ENCODE data around the gene CHN2. TPM values are rescaled to one million over a fixed set of nuclear protein-coding genes. Genes with fewer than 3 reads are reported as not detected.

CHN2 gene
- total RNA-seq, 1 experiment from 2014 or later = not detected

DNA sequence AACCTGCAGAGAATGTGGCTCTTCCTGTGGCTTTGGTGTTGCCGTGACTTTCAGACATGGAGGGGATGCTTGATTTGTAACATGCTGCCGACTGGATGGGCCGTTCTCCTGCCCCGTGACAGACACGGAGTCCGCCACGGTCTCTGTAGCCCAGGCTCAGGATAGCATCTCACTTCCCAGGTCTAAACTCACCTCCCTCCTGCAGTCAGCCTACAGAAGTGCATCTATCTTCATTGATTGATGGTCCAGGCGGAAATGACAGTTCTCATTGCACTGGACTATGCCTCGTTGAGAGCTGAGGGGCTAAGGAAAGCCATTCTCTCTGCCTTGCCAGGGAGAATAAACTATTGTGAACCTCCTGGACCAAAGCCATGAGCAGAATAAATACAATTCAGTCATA, 77.5 kb downstream of the CHN2 start:
- no peak for DNase-seq (ENCODE audit: low read depth)
- in situ Hi-C loops (cut with HindIII; ENCODE audit: low pct_unique_long_range_greater_than_20kb, low sequenced_read_pairs) = no loop called here

DNA sequence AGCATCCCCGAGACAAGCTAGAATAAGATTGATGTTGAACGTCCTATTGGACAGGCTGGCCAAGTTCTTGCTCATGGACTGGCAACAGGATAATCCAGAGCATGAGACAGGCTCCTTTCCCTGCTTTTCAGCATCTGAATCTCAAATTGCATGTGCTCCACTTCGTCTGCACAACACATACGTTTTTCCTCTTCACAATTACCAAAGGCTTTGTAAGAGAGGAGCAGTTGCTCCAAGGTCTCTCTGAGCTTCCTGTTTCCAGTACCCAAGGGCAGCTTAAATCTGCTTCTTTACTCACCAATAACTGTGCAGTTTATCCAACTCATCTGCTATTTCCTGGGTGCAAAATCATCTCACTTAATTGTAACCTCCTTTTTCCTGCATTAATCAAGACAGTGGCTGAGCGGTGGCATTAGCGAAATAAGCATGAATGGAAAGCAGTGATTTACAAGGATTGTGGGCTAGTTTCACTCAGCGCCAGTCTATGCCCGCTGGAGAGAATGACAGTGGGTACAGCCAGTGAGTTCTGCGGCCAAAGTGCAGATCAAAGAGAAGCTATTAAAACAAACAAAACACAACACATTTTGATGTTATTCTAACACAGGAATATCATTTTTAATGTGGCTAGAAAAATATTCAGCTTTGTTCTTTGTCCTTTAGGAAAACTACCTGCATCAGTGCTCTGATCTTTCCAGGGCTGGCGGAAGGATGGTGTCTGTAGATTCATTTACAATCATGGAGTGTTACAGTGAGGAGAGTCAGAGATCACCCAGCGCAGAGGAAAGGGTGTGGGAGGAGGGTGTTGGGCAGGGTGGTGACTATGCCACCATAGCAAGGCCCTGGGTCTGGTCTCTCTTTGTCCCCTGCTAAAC, 79.8 kb downstream of the CHN2 start:
- in situ Hi-C loops (cut with HindIII; ENCODE audit: low pct_unique_long_range_greater_than_20kb, low sequenced_read_pairs) = no loop called here
- DNase-seq (ENCODE audit: low read depth) = no peak

DNA sequence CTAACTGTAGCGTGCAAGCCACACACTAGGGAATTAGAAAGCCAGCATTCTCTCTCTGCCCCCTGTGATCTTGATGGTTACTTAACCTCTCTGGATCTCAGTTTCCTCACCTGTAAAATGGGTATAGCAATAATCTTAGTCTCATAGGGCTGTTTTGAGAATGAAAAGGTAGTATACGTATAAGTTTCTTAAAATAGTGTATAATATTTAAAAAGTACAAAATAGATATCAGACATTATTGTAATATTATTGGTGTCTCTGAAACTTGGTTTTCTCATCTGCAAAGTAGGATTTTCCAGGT, 80.4 kb downstream of the CHN2 start:
- in situ Hi-C loops (cut with HindIII; ENCODE audit: low pct_unique_long_range_greater_than_20kb, low sequenced_read_pairs) = no loop called here

DNA sequence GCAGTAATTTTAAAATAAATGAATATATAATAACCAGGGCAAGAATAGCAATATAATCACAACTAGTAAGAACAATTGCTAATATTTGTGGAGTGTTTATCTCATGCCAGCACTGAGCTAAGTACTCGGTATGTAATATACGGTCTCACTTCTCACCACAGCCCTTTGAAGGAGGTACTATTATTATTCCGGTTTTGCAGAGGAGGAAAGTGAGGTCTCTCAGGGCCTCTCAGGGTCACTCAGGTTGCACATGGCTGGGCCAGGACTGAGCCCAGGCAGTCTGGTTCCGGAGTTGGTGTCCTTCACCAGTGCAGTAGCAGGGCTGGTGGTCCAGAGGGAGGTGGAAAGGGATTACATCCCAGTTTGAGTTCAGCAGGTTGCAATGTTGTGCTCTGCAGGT, 80.9 kb downstream of the CHN2 start:
- in situ Hi-C loops (cut with HindIII; ENCODE audit: low pct_unique_long_range_greater_than_20kb, low sequenced_read_pairs) = no loop called here
- no peak for DNase-seq (ENCODE audit: low read depth)

More for the DNA sequence above, 80.4 kb downstream of the CHN2 start:
- DNase-seq (ENCODE audit: low read depth) = no peak

DNA sequence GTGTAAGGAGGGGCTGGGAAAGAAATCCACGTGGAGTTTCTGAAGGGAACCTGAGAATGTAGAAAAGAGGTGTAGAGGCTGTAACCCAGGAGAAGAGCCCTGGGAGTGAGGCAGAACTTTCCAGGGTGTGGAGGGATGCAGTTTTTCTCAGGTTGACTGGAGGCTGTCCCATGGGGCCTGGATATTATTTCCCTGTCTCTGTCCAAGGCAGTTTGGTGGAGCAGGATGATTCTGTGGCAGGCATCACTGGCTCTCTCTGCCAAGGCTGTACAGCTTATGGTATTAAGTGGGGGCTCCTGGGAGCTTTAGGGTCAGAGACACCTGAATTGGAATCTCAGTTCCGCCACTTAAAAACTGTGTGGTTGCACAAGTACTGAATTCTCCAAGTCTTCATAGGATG, 81.6 kb downstream of the CHN2 start:
- no peak for DNase-seq (ENCODE audit: low read depth)
- in situ Hi-C loops (cut with HindIII; ENCODE audit: low pct_unique_long_range_greater_than_20kb, low sequenced_read_pairs) = no loop called here

DNA sequence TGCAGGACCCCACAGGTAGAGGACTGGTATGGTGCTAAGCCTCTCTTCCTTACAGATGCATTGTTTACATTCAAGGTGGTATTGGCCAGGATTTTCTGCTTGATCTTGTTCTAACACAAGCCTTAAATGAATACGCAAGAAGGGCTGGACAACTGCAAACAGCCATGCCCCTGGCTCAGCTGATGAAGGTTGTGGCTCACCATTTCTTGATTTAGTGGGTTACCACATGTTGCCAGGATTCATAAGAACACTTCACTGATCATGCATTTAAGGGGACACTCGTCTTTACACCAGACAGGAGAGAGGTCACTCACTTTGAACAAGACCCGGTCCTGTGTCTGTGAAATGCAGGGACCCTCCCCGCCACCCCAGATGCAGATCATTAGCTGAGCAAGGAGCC, 82.2 kb downstream of the CHN2 start:
- DNase-seq (ENCODE audit: low read depth) = no peak
- in situ Hi-C loops (cut with HindIII; ENCODE audit: low pct_unique_long_range_greater_than_20kb, low sequenced_read_pairs) = no loop called here

DNA sequence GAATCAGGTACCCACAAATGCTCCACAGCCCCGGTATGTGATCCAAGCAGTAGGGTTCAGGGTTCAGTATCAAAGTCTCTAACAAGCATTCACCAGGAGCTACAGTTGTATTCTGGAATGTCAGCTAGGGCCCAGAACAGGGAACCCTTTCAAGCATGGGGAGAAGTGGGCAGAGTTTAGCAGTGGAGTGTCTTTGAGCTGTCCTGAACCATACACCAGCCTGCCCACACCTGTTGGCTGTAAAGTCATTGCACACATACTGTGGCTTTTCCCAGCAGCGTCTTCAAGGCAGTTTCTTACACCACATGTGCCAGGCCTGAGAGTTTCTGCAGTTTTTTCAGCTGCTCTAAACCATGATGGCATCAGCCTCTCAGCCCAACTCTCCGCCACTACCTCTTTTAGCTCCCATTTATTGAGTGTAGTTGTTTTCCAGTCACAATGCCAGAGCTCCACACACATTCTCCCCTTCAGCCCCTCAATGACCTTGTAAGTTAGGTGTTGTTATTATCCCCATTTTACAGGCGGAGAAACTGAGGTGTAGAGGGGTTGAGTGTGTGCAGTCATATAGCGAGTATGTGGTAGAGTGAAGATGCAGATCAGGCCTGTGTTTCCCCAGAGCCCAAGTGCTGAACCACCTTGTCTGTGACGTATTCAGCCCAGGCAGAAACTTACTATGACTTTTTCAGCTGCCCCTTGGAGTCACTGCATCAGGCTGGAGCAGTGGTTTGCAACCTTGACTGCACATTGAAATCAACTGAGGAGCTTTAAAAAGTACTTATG, 83.1 kb downstream of the CHN2 start:
- in situ Hi-C loops (cut with HindIII; ENCODE audit: low pct_unique_long_range_greater_than_20kb, low sequenced_read_pairs) = no loop called here
- no peak for DNase-seq (ENCODE audit: low read depth)

DNA sequence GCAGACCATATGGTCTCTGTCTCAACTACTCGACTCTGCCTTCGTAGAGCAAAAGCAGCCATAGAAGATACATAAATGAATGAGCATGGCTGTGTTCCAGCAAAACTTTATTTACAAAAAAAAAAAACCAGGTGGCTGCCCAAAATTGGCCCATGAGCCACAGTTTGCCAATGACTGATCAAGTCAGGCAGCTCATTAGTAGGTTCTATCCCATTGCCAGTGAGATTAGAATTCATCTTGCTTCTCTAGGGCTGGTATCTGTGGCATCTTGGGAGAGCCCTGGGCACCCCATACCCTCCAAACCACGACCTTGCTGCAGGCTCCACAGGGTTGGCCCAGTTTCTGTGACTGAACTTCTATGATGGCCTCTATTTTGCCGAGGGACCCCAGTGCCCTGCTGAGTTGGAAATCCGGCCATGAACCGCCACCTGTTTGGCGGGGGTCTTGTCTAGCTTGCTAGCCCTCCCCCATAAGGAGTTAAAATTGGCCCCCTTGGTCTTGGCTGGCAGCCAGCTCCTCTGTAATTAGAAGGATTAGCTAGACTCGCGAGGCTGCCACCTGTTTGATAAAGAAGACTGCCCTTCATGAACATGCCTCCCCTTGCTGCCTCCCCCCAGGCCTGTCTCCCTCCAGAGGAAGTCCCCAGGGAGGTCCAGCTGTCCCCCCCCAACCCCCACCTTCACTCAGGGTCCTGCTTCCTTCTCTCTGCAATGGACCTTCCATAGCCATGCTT, 83.9 kb downstream of the CHN2 start:
- DNase-seq (ENCODE audit: low read depth) = no peak
- in situ Hi-C loops (cut with HindIII; ENCODE audit: low pct_unique_long_range_greater_than_20kb, low sequenced_read_pairs) = no loop called here

DNA sequence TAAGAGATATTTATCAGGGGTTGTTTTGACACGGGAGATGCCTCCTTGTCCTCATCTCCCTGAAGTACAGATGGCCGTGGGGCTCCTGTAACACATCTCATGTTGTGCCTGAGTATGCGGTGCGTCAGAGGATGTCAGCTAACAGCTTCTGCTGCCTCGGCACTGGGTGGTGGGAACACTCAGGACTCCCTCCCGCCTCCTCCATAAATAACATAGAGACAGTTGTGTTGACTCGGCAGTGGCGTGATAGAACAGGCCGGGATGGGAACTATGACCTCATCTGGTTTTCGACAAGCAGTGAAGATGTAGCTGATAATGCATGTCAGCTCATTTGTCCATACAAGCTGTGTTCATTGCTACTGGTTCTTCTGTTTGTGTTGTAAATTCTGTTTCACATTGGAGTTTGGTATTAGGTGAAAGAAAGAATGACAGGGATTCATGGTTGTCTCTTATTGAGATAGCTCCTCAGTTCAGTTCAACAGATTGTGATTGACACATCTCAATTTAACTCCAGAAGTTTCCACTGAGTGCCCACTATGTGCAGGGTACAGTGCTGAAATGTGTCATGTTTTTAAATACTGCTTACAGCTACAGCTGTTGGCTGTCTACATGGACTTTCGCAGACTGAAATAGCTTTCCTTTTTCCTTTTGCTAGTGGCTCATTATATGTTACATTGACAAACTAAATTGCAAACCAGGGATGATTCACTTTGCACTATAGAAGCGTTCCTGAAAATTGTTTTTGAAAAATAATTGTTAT, 87.4 kb downstream of the CHN2 start:
- no peak for DNase-seq (ENCODE audit: low read depth)
- in situ Hi-C loops (cut with HindIII; ENCODE audit: low pct_unique_long_range_greater_than_20kb, low sequenced_read_pairs) = no loop called here

DNA sequence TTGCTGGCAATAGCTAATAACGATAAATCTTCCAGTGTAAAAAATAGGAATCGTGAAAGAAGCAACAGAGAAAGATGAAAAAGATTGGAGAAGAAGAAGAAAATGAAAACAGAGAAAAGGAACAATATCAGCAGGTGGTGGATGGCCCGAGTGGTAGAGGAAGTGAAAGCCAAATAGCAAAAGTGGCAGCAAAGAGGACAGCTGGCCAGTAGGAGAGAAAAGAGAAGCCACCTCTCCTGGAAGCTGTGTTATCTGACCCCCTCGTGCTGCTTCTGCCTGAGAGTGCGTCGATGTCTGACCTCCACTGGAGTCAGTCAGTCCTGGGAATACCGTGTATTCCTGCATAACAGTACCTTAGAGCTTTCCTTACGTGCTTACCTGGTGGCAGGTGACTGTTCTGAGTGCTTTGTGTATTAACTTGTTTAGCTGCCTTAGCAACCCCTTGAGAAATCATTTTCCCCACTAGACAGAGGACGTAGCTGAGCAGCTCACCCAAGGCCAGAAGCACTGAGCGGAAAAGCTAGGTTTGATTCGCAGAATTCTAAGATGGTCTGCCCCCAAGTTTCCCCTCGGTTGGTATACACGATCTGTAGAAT, 88.3 kb downstream of the CHN2 start:
- in situ Hi-C loops (cut with HindIII; ENCODE audit: low pct_unique_long_range_greater_than_20kb, low sequenced_read_pairs) = no loop called here
- no peak for DNase-seq (ENCODE audit: low read depth)

DNA sequence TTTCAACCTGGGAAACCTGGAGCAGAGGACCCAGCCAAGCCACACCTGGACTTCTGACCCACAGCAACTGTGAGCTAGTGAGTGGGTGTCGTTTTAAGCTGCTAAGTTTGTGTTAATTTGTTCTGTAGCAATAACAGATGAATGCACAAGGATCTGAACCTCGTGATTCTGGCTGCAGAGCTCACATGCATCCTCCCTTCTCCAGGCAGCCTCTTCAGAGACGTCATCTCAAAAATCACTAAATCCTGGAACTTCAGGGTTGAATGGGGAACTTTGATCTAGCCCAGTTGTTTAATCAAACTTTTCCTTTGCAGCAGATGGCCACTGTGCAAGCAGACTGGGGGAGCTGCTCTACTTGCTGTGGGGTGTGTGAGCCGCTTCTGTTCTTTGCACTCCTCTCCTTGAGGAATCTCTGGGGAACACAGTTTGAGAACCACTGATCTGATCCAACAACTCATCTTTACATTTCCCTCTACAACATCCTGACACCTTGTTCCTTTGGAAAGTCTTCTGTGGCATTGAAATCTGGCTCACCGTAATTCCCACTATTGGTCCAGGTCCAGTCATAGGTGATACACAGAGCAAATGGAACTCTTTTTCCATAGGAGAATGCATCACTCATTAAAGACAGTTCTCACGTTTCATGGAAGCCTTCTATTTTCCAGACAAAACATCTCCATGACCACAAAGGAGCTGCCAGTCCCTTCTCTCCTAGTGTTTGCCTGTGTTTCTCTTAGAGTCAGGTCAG, 90.3 kb downstream of the CHN2 start:
- DNase-seq (ENCODE audit: low read depth) = no peak
- in situ Hi-C loops (cut with HindIII; ENCODE audit: low pct_unique_long_range_greater_than_20kb, low sequenced_read_pairs) = no loop called here

DNA sequence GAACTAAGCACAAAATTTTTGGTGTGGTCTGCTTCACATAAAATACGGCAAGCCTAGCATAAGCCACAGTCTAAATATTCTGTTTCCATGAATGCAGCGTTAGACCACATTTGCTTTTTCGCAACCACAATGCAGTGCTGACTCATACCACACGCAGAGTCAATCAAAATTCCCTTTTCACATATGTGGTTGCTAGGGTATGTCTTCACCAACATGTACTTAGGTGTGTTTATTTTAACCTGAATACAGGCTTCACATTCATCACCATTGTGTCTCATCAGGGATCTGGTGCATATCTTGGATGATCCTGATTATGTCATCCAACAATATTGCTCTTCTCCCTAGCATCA, 90.8 kb downstream of the CHN2 start:
- in situ Hi-C loops (cut with HindIII; ENCODE audit: low pct_unique_long_range_greater_than_20kb, low sequenced_read_pairs) = no loop called here
- peak; percentile 59 for DNase-seq (ENCODE audit: low read depth)

DNA sequence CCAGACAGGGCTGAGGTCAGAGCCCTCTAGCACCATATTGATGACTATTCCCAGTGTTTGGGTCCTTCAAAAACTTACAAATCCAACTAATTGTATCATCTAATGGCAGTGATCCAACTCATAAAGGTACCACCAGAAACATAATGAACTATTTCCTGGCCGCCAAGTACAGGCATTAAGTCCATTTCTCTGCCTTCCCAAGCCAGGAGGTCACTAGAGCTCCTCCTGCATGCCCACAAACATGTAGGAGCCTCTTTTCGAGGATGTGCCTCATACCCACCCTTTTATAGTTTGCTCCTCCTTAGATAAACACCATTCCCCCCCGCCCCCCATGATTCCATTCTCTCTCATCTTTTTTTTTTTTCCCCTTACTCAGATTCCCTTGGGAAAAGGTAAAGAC, 91.3 kb downstream of the CHN2 start:
- no peak for DNase-seq (ENCODE audit: low read depth)
- in situ Hi-C loops (cut with HindIII; ENCODE audit: low pct_unique_long_range_greater_than_20kb, low sequenced_read_pairs) = no loop called here

DNA sequence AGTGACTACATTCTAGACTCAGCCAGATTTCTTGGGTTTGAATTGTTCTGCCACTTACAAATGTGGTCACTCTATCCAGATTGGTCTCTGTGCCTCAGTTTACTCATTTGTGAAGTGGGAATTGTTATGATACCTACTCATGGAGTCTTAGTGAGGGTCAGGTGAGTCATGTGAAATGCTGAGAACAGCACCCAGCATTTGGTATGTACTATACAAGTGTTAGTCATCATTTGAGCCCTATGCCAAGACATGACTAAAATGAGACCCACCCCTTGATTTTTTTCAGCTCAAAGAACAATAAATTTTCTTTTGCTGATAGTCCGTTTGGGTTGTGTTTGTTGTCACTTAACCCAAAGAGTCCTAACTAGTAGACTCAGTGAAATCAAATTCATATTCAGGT, 92.8 kb downstream of the CHN2 start:
- peak; percentile 6 for DNase-seq (ENCODE audit: low read depth)
- in situ Hi-C loops (cut with HindIII; ENCODE audit: low pct_unique_long_range_greater_than_20kb, low sequenced_read_pairs) = no loop called here

DNA sequence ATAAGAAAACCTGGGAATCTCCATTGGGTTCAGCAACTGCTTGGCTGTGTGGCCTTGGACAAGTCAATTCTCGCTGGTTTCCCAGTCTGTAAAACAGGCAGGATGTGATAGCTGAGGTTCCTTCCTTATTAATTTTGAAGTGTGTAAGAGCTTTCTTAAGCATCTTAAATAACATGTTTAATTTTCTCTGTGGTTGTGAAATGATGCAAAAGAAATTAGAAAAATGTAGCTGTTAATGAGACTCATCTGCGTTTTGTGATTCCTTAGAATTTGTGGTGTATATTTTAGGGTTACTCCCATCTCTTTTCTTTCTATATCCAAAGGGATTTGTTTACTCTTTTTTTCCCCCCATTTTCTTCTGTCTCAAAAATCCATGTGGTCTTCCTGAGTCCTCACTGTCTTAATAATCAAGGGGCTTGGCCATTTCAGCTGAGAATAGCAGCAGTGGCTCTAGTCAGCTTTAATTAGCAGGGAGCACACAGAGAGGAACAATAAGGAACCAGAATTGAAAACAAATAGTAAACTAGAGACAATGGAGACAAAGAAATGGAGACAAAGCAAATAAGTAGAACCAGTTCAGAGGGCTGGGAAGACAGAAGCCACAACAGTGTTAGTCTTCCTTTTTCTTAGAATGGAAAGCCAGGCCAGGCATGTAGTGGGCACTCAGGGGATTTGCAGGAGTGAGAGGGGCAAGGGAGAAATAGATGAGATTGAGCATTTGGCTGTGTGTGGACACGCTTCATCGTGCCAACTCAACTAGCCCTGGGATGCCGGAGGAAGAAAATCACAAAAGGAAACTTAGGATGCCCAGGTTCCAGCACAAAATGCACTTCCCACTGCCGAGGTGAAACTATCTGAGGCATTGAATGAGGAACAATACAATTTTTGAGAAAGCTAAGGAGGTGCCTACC, 93.9 kb downstream of the CHN2 start:
- in situ Hi-C loops (cut with HindIII; ENCODE audit: low pct_unique_long_range_greater_than_20kb, low sequenced_read_pairs) = no loop called here
- no peak for DNase-seq (ENCODE audit: low read depth)

DNA sequence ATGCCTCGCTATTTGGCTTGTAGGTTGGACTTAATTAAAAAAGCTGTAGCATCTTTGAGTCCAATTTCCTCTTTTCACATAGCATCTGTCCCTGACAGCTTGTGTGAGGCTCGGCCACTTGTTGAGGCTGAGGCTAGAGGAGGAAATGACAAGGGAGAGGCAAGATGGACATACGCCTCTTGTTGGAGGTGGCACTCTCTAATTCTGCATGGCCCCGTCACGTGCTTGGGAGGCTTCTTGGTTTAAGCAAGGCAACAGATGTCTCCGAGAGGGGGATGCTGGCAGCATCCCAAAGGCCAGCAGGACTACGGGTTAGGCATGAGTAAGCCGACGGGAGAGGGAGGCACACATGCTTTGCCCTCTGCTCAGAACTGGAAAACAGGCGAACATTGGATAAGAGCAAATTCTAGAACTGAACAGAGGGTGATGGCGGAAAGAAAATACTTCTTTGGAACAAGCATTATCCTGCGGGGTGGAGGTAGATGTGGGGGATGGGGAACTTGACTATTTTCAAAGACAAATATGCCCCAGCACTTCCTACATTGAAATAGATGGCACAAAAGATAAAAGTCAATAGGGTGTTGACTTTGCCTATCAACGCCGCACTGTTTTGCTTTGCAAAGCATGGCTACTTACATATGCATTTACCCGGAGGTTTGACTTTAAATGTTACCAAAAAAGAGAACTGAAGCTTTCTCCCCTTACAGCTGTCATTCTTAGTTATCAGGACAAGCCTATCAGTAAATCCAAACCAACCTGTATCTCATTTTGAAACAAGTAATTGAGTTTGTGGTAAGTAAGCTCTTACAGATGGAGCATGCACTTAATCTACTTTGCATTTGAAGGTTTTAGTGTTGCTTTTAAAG, 94.8 kb downstream of the CHN2 start:
- in situ Hi-C loops (cut with HindIII; ENCODE audit: low pct_unique_long_range_greater_than_20kb, low sequenced_read_pairs) = no loop called here
- DNase-seq (ENCODE audit: low read depth) = no peak

All from Caki2 (cell line).